CD4-positive, alpha-beta T cell treated with Interleukin-4 for 1 hour (primary cell): ENCODE measurements around the gene STXBP6.

Experiments used
- DNase-seq, 2 donors: peaks; one replicate each; pipeline ENCODE4 v3.0.0-alpha.2; 2020 to 2022

STXBP6 gene

DNA sequence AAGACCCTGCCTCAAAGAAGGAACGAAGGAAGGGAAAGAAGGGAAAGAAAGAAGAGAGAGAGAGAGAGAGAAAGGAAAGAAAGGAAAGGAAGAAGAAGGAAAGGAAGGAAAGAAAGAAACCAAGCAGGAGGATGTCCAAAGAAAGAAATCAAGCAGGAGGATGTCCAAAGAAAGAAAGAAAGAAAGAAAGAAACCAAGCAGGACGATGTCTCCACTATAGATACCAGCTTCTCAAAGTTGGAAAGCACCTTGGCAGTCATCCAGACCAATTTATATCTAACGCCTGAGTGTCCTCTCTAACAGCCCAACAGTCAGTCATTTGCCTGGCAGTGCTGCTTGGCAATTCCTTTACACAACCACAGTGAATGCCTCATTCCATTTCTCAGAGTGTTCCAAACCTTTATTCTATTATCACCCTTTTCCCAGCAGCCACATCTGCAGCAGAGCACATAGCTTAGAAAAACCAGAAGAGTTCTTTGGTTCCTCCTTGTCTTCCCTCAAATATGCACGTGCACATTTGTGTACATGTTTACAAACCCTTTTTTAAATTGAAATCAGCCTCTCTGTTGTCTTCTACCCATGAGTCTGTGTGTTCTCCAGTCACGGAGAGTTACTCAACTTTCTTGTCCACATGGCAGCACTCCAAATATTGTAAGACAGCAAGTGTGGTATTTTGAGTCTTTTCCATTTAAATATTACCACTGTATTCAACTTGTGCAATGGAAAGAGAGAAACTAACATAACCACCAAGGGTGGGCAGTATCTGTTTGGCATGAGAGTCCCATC lies 138.4 kb downstream of the STXBP6 start:
- no peak for DNase-seq

DNA sequence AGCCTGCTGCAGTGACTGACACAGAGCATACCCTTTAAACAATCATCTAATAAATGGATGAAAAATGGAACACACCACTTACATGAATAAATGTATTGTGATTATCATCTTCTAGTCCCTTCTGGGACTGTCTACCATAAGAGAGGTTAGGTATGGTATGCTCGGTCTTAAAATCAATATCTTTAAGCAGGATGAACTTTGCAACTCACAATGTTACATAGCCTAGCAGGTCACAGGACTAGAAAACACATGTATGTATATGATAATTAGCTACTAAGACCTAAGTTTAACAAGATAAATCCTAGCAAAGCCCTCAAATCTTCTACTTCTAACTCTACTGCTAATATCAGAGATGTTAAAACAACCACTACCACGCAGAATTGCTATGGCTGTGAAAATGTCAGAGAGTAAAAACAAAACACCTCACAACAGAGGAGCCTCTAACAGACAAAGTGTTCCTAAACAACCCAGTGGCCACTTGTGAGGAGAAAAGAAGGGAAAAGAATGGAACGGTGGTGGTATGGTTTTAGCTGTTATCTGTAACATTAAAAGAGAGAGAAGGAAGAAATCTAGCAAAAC lies 139.4 kb downstream of the STXBP6 start:
- DNase-seq = no peak

DNA sequence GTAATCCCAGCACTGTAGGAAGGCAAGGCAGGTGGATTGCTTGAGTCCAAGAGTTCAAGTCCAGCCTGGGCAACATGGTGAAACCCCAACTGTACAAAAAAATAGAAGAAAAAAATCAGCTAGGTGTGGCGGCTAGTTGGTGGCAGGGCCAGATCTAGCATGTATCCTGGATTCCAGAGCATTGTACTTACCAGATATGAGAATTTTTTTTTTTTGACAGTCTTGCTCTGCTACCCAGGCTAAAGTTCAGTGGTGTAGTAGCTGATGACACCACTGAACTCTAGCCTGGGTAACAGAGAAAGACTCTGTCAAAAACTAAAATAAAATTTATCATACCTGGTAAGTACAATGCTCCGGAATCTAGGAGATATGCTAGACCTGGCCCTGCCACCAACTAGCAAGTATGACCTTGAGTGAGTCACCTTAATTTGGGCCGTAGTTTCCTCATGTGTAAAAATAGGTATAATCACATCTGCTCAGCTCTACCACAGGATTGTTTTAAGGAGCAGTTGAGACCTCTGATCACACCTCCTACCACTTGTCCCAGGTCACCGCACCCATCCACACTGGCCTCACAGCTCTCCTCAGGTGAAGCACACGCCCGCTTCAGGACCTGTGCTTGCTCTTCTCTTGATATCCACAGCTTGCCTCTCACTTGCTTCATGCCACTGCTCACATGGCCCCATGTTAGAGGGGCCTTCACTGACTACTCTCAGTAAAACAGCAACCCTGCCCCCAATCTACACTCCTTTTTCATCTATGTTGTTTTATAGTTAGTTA lies 140.2 kb downstream of the STXBP6 start:
- DNase-seq = no peak

DNA sequence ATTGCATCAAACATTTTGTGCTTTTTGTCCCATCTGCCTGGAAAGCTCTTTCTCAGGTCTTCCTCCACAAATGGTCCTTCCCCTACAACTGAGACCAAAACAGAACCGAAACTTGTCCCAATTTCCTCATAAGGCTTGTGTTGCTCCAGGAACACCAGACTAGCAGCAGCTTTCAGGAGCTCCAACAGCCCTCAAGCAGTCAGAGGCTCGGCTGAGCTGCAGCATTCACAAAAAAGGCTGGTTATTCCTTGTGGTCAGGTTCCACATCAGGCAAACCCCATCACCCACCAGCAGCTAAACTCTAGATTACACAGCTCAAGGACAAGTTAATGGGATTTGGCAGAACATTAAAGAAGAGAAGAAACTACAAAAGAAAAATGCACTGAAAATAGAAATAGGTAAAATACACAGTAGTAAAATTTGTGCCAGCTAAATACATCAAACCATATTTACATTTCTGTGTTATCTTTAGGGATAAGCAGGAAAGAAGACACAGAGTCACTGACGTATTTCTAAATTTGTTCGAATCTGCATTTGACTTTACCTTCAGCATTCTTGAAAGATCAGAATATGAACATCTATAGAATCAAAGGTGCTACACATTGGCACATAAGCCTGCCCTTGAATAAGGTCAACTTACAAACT lies 141.2 kb downstream of the STXBP6 start:
- no peak for DNase-seq

DNA sequence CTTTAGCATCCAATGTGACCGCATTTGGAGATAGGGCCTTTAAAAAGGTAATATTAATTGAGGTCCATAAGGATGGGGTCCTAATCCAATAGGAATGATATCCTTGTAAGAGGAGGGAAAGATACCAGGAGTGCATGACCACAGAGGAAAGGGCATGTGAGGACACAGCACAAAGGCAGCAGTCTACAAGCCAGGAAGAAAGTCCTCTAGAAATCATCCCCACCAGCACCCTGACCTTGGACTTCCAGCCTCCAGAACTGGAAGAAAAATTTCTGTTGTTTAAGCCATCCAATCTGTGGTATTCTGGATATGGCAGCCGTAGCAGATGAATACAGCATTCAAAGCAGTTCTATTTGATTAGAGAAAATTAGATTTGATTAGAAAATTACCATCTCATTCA lies 145.4 kb downstream of the STXBP6 start:
- DNase-seq = no peak

DNA sequence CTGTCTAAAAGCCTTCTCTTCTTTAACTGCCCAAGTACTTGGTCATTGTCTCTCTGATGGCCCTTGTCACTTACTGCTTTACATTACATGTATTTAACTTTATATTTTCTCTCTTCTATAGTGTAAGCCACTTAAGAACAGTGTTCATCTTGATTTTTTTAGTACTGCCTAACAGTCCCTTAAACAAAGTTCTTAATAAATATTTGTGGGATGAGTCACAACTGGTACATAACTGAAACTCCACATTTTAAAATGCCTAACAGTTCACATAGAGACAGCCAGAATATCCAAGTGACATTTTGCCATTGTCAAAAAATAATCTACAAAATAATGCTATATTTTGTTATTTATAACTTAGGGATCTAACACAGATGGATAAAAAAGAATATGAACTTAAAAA lies 146.6 kb downstream of the STXBP6 start:
- no peak for DNase-seq

DNA sequence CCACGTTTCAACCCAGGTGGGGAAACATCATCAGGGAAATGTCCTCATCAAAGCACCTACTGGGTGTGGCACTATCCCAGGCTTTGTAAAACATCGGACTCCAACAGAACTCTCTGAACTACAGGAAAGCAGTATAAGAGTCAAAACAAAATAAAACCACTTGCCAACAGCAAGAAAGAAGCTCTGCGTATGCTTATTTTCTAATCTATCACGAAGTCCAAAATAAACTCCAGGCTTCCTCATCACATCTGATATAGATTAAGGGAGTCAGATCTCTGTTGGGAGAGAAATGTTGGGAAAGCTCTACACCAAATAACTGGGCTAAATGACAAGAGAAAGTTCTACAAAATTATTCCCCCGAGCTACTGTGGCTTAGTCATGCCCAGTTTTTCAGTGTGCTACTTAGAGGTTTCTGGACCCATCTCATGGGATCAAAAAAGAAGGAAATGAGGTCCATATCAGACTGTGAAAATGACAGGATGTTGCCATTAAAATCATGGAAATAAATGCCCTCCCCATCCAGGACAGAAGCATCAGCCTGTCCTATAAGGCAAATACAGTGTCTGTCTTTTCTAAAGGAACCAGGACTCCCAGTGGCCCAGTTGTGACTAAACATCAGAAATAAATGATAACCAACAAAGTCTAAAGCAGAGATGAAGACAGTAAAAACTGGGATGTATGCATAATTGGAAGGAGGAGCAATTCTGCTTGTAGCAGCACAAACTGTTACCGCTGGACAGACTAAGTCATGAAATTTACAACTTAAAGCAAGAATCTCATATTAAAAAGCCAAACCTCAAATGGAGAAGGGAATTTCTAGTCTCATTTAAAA lies 149.5 kb downstream of the STXBP6 start:
- DNase-seq = no peak

DNA sequence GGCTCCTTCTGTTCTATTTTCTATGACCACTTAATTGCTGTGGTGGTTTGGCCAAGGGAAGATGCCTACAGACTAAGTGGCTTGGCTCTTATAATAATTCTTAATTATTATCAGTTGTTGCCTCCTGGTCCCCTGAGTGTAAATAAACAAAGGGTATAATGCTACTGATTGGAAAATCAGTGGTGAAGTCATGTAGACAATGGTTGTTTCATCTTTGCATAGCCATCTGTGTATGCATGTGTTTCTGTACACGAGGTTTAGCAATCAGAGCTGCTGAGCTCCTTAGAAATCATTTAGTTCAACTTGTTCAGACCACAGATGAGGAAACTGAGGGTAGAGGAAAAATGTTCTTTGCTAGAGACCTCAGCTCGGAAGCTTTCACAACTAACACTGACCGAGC lies 152.2 kb downstream of the STXBP6 start:
- no peak for DNase-seq

DNA sequence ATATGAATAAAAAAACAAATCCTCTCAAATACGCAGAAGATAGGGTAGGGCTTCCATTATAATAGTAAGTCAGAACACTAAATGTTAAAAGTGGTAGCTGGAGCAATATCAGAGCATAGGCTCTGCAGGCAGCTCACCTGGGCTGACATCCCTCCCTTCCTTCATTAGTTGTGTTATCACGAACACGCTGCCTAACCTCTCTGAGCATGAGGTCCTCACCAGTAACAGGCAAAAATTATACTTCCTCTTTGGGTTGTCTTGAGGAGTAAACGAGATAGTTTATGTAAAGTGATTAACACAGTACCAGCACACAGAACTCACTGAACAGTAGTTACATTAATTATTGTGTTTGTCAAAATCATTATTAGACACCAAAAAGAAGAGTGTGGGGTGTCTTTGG lies 154.3 kb downstream of the STXBP6 start:
- DNase-seq = no peak

DNA sequence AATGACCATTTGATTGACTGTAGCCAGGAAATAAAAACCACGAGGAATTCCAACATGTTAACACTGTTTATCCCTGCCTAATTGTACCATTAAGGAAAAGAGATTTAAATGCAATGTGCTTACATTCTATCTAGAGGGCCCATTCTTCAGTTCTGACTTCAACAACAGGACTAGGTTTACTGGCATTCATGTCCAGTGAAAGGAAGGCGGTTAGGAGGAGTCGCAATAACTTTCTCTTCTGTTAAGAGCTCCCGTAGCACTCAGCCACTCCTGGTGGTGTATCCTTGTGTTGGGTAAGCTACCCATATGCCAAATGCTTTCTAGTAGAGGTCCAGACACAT lies 154.7 kb downstream of the STXBP6 start:
- DNase-seq = no peak

DNA sequence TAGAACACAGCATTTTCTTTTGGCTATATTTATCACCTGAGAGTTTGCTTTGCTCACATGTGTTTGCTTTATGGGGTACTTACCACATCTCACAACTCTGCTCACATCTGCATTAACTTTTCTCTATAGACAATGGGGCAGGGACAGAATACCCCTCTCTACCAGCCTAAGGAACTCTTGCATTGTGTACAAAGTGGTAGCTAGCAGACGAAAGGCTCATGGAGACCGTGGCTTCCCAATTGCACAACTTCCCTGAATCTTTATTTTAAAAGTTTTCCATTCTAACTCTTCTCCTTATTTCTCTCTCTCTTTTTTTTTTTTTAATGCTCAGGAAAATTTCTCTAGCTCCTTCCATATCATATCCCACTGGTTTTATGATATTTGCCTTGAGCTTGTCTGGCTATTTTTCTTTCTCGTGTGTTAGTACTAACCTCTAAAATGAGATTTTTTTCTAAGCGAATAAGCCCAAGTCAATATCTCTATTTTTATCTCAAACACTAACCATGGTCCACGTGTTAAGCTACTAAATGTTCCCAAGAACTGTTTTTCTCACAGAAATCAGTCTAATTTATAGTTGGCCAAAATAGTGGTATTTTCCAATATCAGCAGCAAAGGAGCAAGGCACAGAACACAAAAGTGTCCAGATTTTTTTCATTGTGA lies 155.2 kb downstream of the STXBP6 start:
- DNase-seq = no peak

DNA sequence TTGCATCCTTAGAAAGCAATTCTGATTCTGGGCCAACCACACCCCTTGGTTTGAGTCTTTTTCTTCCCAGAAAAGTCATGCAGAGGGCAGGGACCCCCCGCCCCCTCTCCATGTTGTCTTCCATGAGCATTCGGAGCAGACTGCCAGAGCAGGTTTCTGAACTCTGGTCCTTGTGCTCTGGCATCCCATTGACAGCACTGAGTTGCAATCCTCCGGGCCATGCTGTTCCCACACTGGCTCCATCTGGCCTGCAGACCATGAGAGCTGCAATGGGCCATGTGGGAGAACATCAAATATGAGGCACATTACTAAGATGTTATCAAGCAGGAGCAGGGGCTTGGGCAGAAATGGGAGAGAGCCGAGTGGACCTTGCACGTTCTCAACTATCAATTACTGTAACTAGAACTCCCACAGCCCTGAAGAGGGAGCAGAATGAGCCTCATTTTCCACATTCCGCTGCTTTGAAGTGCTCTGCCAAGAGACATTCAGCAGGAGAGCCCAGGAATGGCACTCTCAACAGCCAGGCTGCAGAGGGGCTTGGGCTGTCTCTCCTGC lies 157.4 kb downstream of the STXBP6 start:
- DNase-seq = no peak

DNA sequence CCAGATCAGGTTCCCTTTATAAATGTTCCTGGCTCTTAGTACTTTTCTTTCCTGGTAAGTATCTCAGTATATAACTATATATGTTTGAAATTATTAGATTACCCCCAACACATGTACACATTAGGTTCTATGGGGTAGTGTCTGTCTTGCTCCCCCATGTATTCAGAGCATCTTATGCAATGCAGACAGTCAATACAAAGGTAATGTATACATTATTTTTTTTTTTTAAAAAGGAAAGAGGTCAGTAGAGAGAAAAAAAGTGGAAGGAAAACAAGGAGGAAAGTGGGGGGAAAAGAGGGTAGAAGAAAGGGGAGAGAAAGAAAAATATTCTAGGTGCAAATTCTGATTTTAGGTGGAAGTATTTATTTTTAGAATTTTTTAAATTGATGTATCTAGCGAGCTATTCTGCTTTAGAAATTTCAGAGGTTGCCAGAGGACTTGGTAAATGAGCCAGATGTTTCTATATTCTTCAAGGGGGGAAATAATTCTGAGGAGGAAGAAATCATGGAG lies 157.9 kb downstream of the STXBP6 start:
- no peak for DNase-seq

DNA sequence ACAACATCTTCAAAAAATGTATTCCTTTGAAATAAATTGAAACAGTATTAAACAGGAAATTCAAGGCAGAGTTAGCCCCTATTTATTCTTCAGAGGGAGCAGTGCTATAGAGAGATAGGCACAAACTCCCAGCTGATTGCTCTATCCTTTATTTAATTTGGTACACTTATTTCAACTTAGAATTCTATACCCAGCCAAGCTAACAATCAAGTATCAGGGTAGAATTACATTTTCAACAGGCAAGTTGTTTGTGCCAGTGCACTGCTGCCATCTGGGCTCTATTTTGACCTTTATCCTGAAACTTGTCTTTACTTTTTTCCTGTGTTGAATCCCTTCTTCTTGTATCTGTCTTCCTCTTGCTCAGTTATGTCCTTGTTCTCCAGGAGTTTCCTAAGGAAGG lies 159.2 kb downstream of the STXBP6 start:
- DNase-seq = no peak

DNA sequence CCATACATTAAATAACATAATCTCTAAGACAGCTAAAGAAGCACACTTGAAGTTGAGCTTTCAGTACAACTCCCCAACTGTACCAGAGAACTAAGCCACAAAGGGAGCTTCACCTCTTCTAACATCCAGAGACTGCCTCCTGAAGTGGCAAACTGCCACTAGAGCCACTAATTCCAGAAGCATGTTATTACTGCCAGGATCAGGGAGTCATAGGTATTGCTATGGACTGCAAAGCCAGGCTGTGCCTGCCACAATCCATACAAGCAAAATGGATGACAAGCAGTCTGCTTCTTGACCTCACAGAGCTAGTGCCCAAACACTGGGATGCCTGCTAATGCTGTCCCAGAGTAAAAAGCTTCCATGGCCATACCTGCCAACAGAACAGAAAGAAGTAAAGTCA lies 160.1 kb downstream of the STXBP6 start:
- DNase-seq = no peak

DNA sequence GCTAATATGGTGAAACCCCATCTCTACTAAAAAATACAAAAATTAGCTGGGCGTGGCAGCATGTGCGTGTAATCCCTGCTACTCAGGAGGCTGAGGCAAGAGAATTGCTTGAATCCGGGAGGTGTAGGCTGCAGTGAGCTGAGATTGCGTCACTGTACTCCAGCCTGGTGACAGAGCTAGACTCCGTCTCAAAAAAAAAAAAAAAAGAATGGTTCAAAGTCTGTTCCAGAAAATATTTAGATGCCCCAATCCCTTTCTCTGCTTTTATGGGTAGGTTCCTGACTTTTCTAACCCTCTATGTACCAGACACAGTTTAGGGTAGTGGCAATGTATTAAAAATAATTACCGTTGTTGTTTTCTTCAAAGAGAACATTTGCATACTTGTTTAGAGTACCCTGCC lies 161.4 kb downstream of the STXBP6 start:
- no peak for DNase-seq

DNA sequence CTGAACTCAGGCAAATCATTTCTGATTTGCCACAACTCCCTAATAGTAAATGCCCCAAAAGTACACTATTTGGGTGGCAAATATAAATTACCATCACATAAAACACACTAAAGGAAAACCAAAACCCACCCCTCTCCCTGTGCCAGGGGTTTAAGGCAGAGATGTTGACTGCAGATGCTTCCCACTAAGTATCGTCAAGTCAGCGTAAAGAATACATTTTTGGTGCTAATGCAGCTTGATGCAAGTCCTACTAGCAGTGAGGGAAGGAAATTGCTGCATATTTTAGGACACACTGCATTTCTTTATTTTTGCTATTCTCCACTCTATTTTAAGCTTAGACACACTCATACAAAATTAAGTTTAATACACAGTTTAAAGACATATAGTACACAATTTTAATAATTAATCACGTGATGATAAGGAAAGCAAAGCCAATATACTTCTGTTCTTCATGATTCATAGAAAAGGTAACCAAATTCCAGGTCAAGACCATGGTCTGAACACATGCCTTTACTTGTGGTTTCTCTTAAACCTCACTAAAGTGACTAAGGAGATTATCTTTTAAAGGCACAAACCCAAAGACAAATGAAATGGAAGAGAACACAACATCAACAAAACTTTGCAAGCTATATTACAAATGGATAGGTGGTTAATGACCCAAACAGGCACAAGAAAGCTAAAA lies 162.2 kb downstream of the STXBP6 start:
- no peak for DNase-seq

DNA sequence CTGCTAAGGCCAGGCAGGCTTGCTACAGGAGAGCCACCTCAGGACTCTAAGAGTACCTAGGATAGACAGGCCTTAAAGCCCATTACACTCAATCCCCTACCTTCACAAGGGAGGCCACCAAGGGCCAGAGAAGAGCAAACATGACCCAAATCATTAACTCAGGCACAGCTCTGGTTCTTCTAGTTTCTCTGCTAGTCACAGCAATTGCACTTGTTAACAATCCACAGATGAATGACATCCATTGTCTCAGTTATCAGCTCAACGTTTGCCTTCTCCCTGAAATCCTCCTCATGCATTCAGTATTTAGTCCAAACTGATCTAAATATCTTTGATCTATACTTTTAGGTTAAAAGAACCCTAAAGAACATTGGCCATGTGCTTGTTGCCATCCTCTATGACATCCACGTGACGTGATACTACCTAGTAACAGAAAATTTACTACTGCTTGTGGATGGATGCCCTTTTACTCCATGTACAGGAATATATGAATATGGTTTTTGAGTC lies 164.5 kb downstream of the STXBP6 start:
- no peak for DNase-seq

DNA sequence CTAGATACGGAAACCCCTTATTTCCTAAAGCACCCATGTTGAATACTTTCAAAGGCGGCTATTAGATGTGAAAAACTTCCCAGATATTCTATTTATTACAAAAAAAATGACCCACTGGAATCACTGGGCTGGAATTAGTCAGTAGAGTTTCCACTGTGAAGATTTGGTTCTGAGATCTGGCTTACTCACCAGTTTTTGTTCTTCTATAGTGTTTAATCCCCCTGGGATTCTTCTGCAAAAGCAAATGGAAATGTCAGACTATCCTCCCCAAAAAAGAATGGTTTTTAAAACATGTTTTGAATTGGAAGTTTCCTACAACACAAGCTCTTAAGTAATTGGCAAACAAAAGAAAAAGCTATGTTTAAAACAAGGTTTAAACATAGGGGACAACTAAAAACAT lies 166.4 kb downstream of the STXBP6 start:
- DNase-seq = no peak

DNA sequence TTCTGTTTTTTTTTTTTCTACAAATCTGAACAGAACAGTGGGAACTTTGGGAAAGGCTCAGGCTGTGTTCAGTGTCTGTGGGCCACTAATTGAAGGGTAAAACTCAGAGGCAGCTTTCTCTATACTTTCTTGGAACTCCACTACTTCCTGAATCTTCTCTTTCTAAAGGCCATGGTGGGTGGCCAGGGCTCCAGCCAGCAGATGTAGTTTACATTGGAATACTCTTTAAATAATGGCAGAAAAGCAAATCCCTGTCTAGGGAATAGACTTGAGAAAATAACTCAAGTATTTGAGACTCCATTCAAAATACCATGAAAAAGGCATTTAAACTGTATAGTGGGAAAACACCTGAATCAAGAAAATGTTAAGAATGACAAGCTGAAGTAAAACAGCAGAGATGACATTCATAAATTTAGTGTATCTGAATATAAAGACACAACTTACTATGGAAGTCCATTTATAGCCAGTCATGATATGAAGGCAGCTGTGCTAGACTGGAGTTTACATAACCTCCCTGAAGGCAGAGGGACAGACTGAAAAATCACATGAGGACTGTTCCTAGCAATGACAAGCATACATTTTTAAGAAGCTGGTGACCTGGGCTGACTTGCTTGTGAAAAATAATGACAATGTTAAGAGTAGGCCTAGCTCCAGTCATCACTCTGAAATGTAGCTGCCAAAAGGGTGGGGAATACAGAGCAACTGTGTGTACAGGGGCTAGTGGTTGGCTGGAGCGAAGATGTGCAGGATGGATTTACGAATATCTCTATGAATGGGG lies 168.6 kb downstream of the STXBP6 start:
- no peak for DNase-seq
